ENCODE measurements around the gene WWOX. TPM values are rescaled to one million over a fixed set of nuclear protein-coding genes. Genes with fewer than 3 reads are reported as not detected.

The WWOX gene
- polyA plus RNA-seq, 1 donor from 2014 or later = 25.6 TPM

GRCh38 chr16:79026117-79026516 lies 926.7 kb downstream of the WWOX start:
- H3K9me2 ChIP-seq (ENCODE audit: insufficient read depth, low read length) = no peaks in the 10 kb centered on the region
- H4K20me1 ChIP-seq (ENCODE audit: insufficient read depth) = no peaks in the 10 kb centered on the region
- H3K79me2 ChIP-seq (replicated peaks; ENCODE audit: insufficient read depth, low read length) = no peaks in the 10 kb centered on the region
- TF ChIP-seq SMC3 (conservative IDR thresholded peaks at IDR 0.05; ENCODE audit: poor library complexity) = no peak
- no peak for TF ChIP-seq MXI1 (conservative IDR thresholded peaks at IDR 0.05; ENCODE audit: poor library complexity, severe bottlenecking)
- TF ChIP-seq TAF1 (IDR thresholded peaks at IDR 0.05; ENCODE audit: low read depth) = no peak
- no peak for TF ChIP-seq EZH2 (IDR thresholded peaks at IDR 0.05; ENCODE audit: borderline replicate concordance, insufficient read depth, low read length, poor library complexity, severe bottlenecking)
- no peak for TF ChIP-seq CTCF (IDR thresholded peaks at IDR 0.05; ENCODE audit: poor library complexity, severe bottlenecking)
- TF ChIP-seq EP300 (conservative IDR thresholded peaks at IDR 0.05; ENCODE audit: poor library complexity, severe bottlenecking) = no peak
- TF ChIP-seq RAD21 (conservative IDR thresholded peaks at IDR 0.05) = no peak
- TF ChIP-seq, protein P1, sequence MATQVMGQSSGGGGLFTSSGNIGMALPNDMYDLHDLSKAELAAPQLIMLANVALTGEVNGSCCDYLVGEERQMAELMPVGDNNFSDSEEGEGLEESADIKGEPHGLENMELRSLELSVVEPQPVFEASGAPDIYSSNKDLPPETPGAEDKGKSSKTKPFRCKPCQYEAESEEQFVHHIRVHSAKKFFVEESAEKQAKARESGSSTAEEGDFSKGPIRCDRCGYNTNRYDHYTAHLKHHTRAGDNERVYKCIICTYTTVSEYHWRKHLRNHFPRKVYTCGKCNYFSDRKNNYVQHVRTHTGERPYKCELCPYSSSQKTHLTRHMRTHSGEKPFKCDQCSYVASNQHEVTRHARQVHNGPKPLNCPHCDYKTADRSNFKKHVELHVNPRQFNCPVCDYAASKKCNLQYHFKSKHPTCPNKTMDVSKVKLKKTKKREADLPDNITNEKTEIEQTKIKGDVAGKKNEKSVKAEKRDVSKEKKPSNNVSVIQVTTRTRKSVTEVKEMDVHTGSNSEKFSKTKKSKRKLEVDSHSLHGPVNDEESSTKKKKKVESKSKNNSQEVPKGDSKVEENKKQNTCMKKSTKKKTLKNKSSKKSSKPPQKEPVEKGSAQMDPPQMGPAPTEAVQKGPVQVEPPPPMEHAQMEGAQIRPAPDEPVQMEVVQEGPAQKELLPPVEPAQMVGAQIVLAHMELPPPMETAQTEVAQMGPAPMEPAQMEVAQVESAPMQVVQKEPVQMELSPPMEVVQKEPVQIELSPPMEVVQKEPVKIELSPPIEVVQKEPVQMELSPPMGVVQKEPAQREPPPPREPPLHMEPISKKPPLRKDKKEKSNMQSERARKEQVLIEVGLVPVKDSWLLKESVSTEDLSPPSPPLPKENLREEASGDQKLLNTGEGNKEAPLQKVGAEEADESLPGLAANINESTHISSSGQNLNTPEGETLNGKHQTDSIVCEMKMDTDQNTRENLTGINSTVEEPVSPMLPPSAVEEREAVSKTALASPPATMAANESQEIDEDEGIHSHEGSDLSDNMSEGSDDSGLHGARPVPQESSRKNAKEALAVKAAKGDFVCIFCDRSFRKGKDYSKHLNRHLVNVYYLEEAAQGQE (IDR thresholded peaks at IDR 0.05; ENCODE audit: borderline replicate concordance) = no peak
- TF ChIP-seq POLR2AphosphoS5 (IDR thresholded peaks at IDR 0.05) = no peak
- no peak overlapping the region for H3K9ac ChIP-seq (ENCODE audit: low read length)
- H3F3A ChIP-seq (ENCODE audit: insufficient read depth, low read length, poor library complexity, severe bottlenecking) = no peaks in the 10 kb centered on the region
- no peak overlapping the region for H3K4me2 ChIP-seq (ENCODE audit: low read length)
- no peak overlapping the region for H2AFZ ChIP-seq (ENCODE audit: low read depth, low read length)
- no peaks in the 10 kb centered on the region for H3K9me3 ChIP-seq (ENCODE audit: low read length)
- H3K27me3 ChIP-seq (ENCODE audit: insufficient read depth, low read depth, low read length) = no peaks in the 10 kb centered on the region
- H3K36me3 ChIP-seq (ENCODE audit: insufficient read depth, low read length) = no peaks in the 10 kb centered on the region
- H3K4me3 ChIP-seq (ENCODE audit: low read length) = no peak overlapping the region
- no peak overlapping the region for H3K27ac ChIP-seq (ENCODE audit: low read length)

GRCh38 chr16:79036541-79036940 lies 937.1 kb downstream of the WWOX start:
- Histone ChIP-seq H3K79me2 (replicated peaks; ENCODE audit: insufficient read depth, low read length) (no peaks in the 10 kb centered on the region), H3K36me3 (ENCODE audit: insufficient read depth, low read length) (no peaks in the 10 kb centered on the region), H3K4me3 (ENCODE audit: low read length) (no peak overlapping the region), H3F3A (ENCODE audit: insufficient read depth, low read length, poor library complexity, severe bottlenecking) (no peaks in the 10 kb centered on the region), H4K20me1 (ENCODE audit: insufficient read depth) (no peaks in the 10 kb centered on the region), H3K9me2 (ENCODE audit: insufficient read depth, low read length) (no peaks in the 10 kb centered on the region), H2AFZ (ENCODE audit: low read depth, low read length) (no peak overlapping the region), H3K9ac (ENCODE audit: low read length) (no peak overlapping the region), H3K27me3 (ENCODE audit: insufficient read depth, low read depth, low read length) (no peaks in the 10 kb centered on the region), H3K27ac (ENCODE audit: low read length) (no peak overlapping the region), H3K9me3 (ENCODE audit: low read length) (no peaks in the 10 kb centered on the region), H3K4me2 (ENCODE audit: low read length) (no peak overlapping the region)
- TF ChIP-seq TAF1 (IDR thresholded peaks at IDR 0.05; ENCODE audit: low read depth) (no peak), SMC3 (conservative IDR thresholded peaks at IDR 0.05; ENCODE audit: poor library complexity) (no peak), EP300 (conservative IDR thresholded peaks at IDR 0.05; ENCODE audit: poor library complexity, severe bottlenecking) (no peak)

Measured in neural cell (in vitro differentiated cells).